Measurements from ENCODE around the gene SFTPD. TPM values are rescaled to one million over a fixed set of nuclear protein-coding genes. Genes with fewer than 3 reads are reported as not detected.

Gene SFTPD
- total RNA-seq, 4 donors from 2014 or later, result not detected

DNA sequence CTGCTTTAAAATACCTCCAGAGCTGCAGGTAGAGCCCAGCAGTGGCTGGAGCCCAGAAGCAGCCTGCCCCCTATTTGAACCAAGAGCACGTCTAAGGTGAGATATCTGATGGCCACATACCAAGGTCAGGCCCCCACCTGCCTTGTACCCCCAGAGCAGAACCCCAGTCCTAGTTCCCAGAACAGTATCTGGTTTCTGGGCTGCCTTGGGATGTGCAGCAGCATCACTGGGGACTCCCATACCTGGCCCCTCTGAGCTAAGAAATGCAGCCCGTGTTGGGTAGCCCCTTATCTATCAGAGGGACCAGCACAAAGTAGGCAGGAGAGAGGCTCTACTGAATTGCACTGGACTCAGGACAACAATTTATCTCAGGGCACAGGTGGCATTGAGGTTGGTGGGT lies 8.9 kb downstream of the SFTPD start:
- Histone ChIP-seq H3K36me3 (no peaks in the 10 kb centered on the region), H3K9me3 (no peaks in the 10 kb centered on the region), H3K27ac (no peak overlapping the region), H3K4me3 (no peak overlapping the region), H3K4me1 (no peaks in the 10 kb centered on the region), H3K27me3 (no peaks in the 10 kb centered on the region)
- intact Hi-C loops (cut with DNase I; ENCODE audit: low total_unique reads), result loop anchor here (10.0 kb wide), 1 partner anchor 1595 kb away; no protein-coding TSS in a partner anchor
- TF ChIP-seq EP300 (IDR thresholded peaks at IDR 0.05; ENCODE audit: low read depth) (no peak), POLR2AphosphoS5 (IDR thresholded peaks at IDR 0.05) (no peak), POLR2A (IDR thresholded peaks at IDR 0.05) (no peak)
- TF ChIP-seq, protein P1, sequence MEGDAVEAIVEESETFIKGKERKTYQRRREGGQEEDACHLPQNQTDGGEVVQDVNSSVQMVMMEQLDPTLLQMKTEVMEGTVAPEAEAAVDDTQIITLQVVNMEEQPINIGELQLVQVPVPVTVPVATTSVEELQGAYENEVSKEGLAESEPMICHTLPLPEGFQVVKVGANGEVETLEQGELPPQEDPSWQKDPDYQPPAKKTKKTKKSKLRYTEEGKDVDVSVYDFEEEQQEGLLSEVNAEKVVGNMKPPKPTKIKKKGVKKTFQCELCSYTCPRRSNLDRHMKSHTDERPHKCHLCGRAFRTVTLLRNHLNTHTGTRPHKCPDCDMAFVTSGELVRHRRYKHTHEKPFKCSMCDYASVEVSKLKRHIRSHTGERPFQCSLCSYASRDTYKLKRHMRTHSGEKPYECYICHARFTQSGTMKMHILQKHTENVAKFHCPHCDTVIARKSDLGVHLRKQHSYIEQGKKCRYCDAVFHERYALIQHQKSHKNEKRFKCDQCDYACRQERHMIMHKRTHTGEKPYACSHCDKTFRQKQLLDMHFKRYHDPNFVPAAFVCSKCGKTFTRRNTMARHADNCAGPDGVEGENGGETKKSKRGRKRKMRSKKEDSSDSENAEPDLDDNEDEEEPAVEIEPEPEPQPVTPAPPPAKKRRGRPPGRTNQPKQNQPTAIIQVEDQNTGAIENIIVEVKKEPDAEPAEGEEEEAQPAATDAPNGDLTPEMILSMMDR (IDR thresholded peaks at IDR 0.05), result no peak
- in situ Hi-C loops (cut with MboI; ENCODE audit: low pct_ligation_motif_present in 1 of 4, low pct_unique_long_range_greater_than_20kb in 1 of 4, low sequenced_read_pairs in 3 of 4), result loop anchor here in 3 of 4 donors (25.0 kb wide), 1 partner anchor 378 kb away; the partner anchor contains the start of gene SFTPA2 (in 3 of the 3)
- 80 to 83% methylated on average over 1 to 2 of the region's 2 CpGs for WGBS, 2 donors (ENCODE audit: low coverage in 1 of 2)
- DNase-seq, result no peak

DNA sequence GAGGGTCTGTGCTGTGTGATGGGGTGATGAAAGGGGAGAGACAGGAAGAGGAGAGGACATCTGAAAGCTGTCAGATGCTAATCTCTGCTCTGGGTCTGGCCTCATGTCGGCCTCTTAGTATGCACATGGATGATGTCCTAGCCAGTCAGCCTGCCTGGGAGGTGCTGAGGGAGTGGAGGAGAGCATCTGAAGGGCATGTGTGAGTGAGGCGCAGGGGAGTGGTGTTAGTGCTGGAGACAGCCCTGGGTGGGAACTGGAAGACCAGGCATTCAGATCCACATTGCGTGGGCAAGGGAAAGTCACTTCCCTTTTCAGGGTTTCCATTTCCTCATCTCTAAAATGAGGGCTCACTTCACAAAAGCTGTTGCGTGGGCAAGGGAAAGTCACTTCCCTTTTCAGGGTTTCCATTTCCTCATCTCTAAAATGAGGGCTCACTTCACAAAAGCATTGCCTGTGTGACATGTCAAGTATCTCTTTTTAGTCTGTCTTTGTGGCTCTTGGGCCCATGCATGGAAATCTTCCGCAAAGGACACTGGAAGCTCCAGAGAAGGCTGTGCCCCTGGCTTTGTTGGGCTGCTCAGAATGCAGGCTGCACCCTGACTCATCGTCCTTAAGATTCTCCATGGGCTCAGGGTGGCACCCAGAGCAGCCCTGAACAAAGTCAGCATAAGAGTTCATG lies 10.0 kb downstream of the SFTPD start:
- WGBS, 2 donors (ENCODE audit: low coverage in 1 of 2), result 65% methylated on average over 6 of the region's 6 CpGs; no CpG with 5 or more reads in 1 of the 2 donors
- in situ Hi-C loops (cut with MboI; ENCODE audit: low pct_ligation_motif_present in 1 of 4, low pct_unique_long_range_greater_than_20kb in 1 of 4, low sequenced_read_pairs in 3 of 4), result loop anchor here in 3 of 4 donors (25.0 kb wide), 1 partner anchor 377 kb away; the partner anchor contains the start of gene SFTPA2 (in 3 of the 3)
- peak; percentile 37 for DNase-seq
- intact Hi-C loops (cut with DNase I; ENCODE audit: low total_unique reads), result loop anchor here (10.0 kb wide), 1 partner anchor 1596 kb away; no protein-coding TSS in a partner anchor
- no peaks in the 10 kb centered on the region for H3K27me3 ChIP-seq
- no peaks in the 10 kb centered on the region for H3K9me3 ChIP-seq
- H3K4me3 ChIP-seq, result no peak overlapping the region
- TF ChIP-seq POLR2A (IDR thresholded peaks at IDR 0.05), result no peak
- no peak for TF ChIP-seq POLR2AphosphoS5 (IDR thresholded peaks at IDR 0.05)
- no peak for TF ChIP-seq EP300 (IDR thresholded peaks at IDR 0.05; ENCODE audit: low read depth)
- TF ChIP-seq, protein P1 (IDR thresholded peaks at IDR 0.05), result no peak
- H3K36me3 ChIP-seq, result no peaks in the 10 kb centered on the region
- H3K4me1 ChIP-seq, result no peaks in the 10 kb centered on the region
- no peak overlapping the region for H3K27ac ChIP-seq

DNA sequence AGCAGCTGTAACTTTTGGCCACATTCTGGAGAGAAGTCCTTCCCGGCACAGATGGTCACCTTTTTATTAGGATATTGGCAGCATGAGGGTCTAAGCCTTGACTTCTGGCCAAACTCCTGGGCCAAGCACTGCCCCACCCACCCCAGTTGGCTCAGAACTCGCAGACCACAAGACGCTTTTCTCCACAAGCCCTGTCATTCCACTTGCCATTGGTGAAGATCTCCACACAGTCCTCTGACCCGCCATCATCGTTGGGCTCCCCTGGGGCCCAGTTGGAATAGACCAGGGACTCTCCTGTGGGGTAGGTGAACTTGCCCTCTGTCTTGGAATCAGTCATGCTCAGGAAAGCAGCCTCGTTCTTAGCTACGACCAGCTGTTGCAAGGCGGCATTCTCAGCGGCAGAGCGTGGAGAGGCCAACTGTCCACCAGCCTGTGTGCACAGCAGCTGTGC lies 11.2 kb downstream of the SFTPD start:
- intact Hi-C loops (cut with DNase I; ENCODE audit: low total_unique reads) (loop anchor here (10.0 kb wide), 1 partner anchor 1597 kb away; no protein-coding TSS in a partner anchor), in situ Hi-C loops (cut with MboI; ENCODE audit: low pct_ligation_motif_present in 1 of 4, low pct_unique_long_range_greater_than_20kb in 1 of 4, low sequenced_read_pairs in 3 of 4) (loop anchor here in 3 of 4 donors (25.0 kb wide), 1 partner anchor 375 kb away; the partner anchor contains the start of gene SFTPA2 (in 3 of the 3))
- no peak overlapping the region for H3K4me3 ChIP-seq
- H3K4me1 ChIP-seq, result no peaks in the 10 kb centered on the region
- 82 to 90% methylated on average over 2 to 10 of the region's 10 CpGs for WGBS, 2 donors (ENCODE audit: low coverage in 1 of 2)
- no peaks in the 10 kb centered on the region for H3K9me3 ChIP-seq
- H3K36me3 ChIP-seq, result no peaks in the 10 kb centered on the region
- H3K27ac ChIP-seq, result no peak overlapping the region
- DNase-seq, result no peak
- TF ChIP-seq POLR2A (IDR thresholded peaks at IDR 0.05) (no peak), EP300 (IDR thresholded peaks at IDR 0.05; ENCODE audit: low read depth) (no peak), POLR2AphosphoS5 (IDR thresholded peaks at IDR 0.05) (no peak)
- TF ChIP-seq, protein P1 (IDR thresholded peaks at IDR 0.05), result no peak
- H3K27me3 ChIP-seq, result peaks cover 2% of the 10 kb centered on the region
